Fibroblast of lung (primary cell): ENCODE results near the gene DAZAP1. TPM values are rescaled to one million over a fixed set of nuclear protein-coding genes. Genes with fewer than 3 reads are reported as not detected.

Experiments used
- DNase-seq, 2 donors: peaks; one replicate each; pipeline versions ENCODE4 v3.0.0 to v3.0.0-alpha.2; 2010; ENCODE audit warnings: low read depth in 2 of 2
- H2AFZ ChIP-seq: 2 replicates; pipeline ENCODE4 v1.5.1; 2012; ENCODE audit warnings: low read length, control low read depth, inconsistent platforms
- H3K27ac ChIP-seq: 2 replicates; pipeline ENCODE4 v1.5.1; 2011; ENCODE audit warnings: low read length, control low read depth; ENCODE audit not compliant: insufficient read depth
- H3K27me3 ChIP-seq: 2 replicates; pipeline ENCODE4 v1.5.1; 2011; ENCODE audit warnings: mild to moderate bottlenecking, low read length; ENCODE audit not compliant: control insufficient read depth, insufficient read depth
- H3K36me3 ChIP-seq: 2 replicates; pipeline ENCODE4 v1.5.1; 2011; ENCODE audit warnings: low read length; ENCODE audit not compliant: control insufficient read depth, insufficient read depth
- H3K4me1 ChIP-seq: 2 replicates; pipeline ENCODE4 v1.5.1; 2011; ENCODE audit warnings: low read length; ENCODE audit not compliant: control insufficient read depth, insufficient read depth; ENCODE audit errors: extremely low read depth
- H3K4me2 ChIP-seq: 2 replicates; pipeline ENCODE4 v1.5.1; 2011; ENCODE audit warnings: low read length, control low read depth; ENCODE audit not compliant: insufficient read depth; ENCODE audit errors: extremely low read depth
- H3K4me3 ChIP-seq, 4 experiments: fragments of 200-600 bp in 1 of 4; sonication (generic) in 1 of 4; replicated peaks in 1 of 4; 2 replicates each; pipeline ENCODE4 v1.5.1; 2011 to 2016; ENCODE audit warnings: low read length in 4 of 4, low read depth in 3 of 4, mild to moderate bottlenecking in 3 of 4, control low read depth in 2 of 4, inconsistent platforms in 1 of 4, mixed read lengths in 1 of 4; ENCODE audit not compliant: insufficient read depth in 1 of 4; ENCODE audit errors: control extremely low read depth in 1 of 4
- H3K79me2 ChIP-seq: 2 replicates; pipeline ENCODE4 v1.5.1; 2012; ENCODE audit warnings: mild to moderate bottlenecking, low read length, inconsistent platforms; ENCODE audit not compliant: control insufficient read depth, insufficient read depth
- H3K9ac ChIP-seq: 2 replicates; pipeline ENCODE4 v1.5.1; 2011; ENCODE audit warnings: mild to moderate bottlenecking, low read length, control low read depth; ENCODE audit not compliant: insufficient read depth
- H3K9me3 ChIP-seq: 2 replicates; pipeline ENCODE4 v1.5.1; 2012; ENCODE audit warnings: low read depth, low read length; ENCODE audit not compliant: control insufficient read depth, insufficient read depth
- H4K20me1 ChIP-seq: 2 replicates; pipeline ENCODE4 v1.5.1; 2011; ENCODE audit warnings: low read length; ENCODE audit not compliant: control insufficient read depth, insufficient read depth; ENCODE audit errors: extremely low read depth
- EZH2 ChIP-seq: IDR thresholded peaks from 2 replicates; pipeline ENCODE4 v1.5.1; 2012; ENCODE audit warnings: low read length, control low read depth, mild to moderate bottlenecking; ENCODE audit errors: missing control alignments
- polyA plus RNA-seq, 2 donors: library from polyadenylated mRNA; depleted of rRNA in 1 of 2; stranded (reverse) in 1 of 2; unstranded in 1 of 2; fragments of >200 nt; gene quantifications; 2 replicates each; pipeline ENCODE4 v1.2.1, GENCODE V29; 2011 to 2012; ENCODE audit warnings: missing spikeins in 1 of 2
- total RNA-seq: library from RNA; depleted of rRNA; stranded (reverse); fragments of >200 nt; gene quantifications from 2 replicates; pipeline ENCODE4 v1.2.1, GENCODE V29; 2014
- TF ChIP-seq, protein P1 (sequence below), 2 donors: IDR thresholded peaks in 1 of 2; conservative IDR thresholded peaks in 1 of 2; 1 replicate in 1 of 2; 2 replicates in 1 of 2; pipeline ENCODE4 v1.5.1; 2011 to 2012; ENCODE audit warnings: low read length in 2 of 2, control low read depth in 1 of 2, inconsistent platforms in 1 of 2, low read depth in 1 of 2, mild to moderate bottlenecking in 1 of 2

DAZAP1 gene
- total and polyA plus RNA-seq, 2 donors (not counting 1 experiment from before 2014, with no cell fraction given) = 44.6 to 49.5 TPM

DNA sequence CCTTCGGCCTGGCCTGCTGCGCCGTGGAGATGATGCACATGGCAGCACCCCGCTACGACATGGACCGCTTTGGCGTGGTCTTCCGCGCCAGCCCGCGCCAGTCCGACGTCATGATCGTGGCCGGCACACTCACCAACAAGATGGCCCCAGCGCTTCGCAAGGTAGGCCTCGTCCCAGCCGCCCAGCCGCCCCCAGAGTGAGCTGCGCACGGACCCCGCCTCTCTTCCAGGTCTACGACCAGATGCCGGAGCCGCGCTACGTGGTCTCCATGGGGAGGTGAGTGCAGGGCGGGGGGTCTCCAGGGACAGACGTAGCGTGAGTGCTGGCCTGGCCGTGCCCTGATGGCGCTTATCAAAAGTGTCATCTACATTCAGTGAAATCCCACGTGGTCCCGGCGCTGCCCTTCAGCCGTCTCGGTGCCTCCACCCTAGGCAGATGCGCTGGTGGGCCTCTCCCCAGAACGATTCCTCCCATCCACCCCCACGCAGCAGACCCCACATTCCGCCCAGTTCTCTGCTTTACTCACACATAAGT, 16.4 kb upstream of the DAZAP1 start:
- TF ChIP-seq, protein P1, sequence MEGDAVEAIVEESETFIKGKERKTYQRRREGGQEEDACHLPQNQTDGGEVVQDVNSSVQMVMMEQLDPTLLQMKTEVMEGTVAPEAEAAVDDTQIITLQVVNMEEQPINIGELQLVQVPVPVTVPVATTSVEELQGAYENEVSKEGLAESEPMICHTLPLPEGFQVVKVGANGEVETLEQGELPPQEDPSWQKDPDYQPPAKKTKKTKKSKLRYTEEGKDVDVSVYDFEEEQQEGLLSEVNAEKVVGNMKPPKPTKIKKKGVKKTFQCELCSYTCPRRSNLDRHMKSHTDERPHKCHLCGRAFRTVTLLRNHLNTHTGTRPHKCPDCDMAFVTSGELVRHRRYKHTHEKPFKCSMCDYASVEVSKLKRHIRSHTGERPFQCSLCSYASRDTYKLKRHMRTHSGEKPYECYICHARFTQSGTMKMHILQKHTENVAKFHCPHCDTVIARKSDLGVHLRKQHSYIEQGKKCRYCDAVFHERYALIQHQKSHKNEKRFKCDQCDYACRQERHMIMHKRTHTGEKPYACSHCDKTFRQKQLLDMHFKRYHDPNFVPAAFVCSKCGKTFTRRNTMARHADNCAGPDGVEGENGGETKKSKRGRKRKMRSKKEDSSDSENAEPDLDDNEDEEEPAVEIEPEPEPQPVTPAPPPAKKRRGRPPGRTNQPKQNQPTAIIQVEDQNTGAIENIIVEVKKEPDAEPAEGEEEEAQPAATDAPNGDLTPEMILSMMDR (conservative IDR thresholded peaks at IDR 0.05 in 1 of 2, IDR thresholded peaks at IDR 0.05 in 1 of 2; ENCODE audit: low read depth in 1 of 2, low read length in 2 of 2) = no peak
- no peak for TF ChIP-seq EZH2
- no peak for DNase-seq
- no peaks in the 10 kb centered on the region for H4K20me1 ChIP-seq
- H3K4me2 ChIP-seq = no peak overlapping the region
- H3K36me3 ChIP-seq = peaks cover 13% of the 10 kb centered on the region
- H3K9ac ChIP-seq = no peak overlapping the region
- H3K27ac ChIP-seq = no peak overlapping the region
- no peak overlapping the region for H2AFZ ChIP-seq
- H3K27me3 ChIP-seq = no peaks in the 10 kb centered on the region
- no peak overlapping the region for H3K4me3 ChIP-seq
- H3K4me1 ChIP-seq = no peaks in the 10 kb centered on the region
- peaks cover 3% of the 10 kb centered on the region for H3K79me2 ChIP-seq
- H3K9me3 ChIP-seq = no peaks in the 10 kb centered on the region

- Histone ChIP-seq H4K20me1 (no peaks in the 10 kb centered on the region), H3K27me3 (no peaks in the 10 kb centered on the region), H3K9me3 (no peaks in the 10 kb centered on the region), H3K4me1 (no peaks in the 10 kb centered on the region), H3K36me3 (peaks cover 13% of the 10 kb centered on the region), H3K27ac (no peak overlapping the region), H2AFZ (no peak overlapping the region), H3K79me2 (peaks cover 3% of the 10 kb centered on the region), H3K4me3 (no peak overlapping the region), H3K9ac (no peak overlapping the region), H3K4me2 (no peak overlapping the region)
- no peak for DNase-seq
- TF ChIP-seq, protein P1 (conservative IDR thresholded peaks at IDR 0.05 in 1 of 2, IDR thresholded peaks at IDR 0.05 in 1 of 2; ENCODE audit: low read depth in 1 of 2, low read length in 2 of 2) = no peak
- no peak for TF ChIP-seq EZH2
These were observed 15.0 kb upstream of the DAZAP1 start for GRCh38 chr19:1392407-1392806.

DNA sequence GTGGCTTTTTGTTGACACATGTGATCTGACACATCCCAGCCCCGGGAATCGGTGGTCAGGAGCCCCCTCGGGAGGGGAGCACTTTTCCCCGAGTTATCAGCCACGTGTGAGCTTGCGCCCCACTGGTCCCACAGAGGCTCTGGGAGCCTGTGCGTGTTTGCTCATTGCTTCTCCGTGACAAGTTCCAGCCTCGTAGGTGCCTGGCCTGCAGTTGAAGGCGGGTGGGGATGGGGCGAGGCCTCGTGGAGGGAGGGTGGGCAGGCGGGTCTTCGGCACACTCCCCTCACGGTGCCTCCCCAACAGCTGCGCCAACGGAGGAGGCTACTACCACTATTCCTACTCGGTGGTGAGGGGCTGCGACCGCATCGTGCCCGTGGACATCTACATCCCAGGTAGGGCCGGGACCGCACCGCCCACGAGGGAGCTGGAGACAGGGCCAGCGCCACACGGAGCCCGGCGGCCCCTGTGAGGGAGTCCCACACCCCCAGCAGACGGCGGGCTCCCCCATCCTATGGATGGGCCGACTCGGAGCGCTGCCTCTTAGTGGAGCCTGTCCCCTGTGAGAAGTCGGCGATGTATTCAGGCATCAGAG, 14.4 kb upstream of the DAZAP1 start:
- Histone ChIP-seq H3K79me2 (peaks cover 3% of the 10 kb centered on the region), H2AFZ (no peak overlapping the region), H3K4me2 (no peak overlapping the region), H3K9me3 (no peaks in the 10 kb centered on the region), H4K20me1 (no peaks in the 10 kb centered on the region), H3K9ac (no peak overlapping the region), H3K4me1 (no peaks in the 10 kb centered on the region), H3K4me3 (no peak overlapping the region), H3K27ac (no peak overlapping the region), H3K27me3 (no peaks in the 10 kb centered on the region), H3K36me3 (peaks cover 11% of the 10 kb centered on the region)
- DNase-seq = no peak
- no peak for TF ChIP-seq EZH2
- TF ChIP-seq, protein P1 (conservative IDR thresholded peaks at IDR 0.05 in 1 of 2, IDR thresholded peaks at IDR 0.05 in 1 of 2; ENCODE audit: low read depth in 1 of 2, low read length in 2 of 2) = no peak
